ENCODE measurements around the gene SECISBP2L.

SECISBP2L gene

DNA sequence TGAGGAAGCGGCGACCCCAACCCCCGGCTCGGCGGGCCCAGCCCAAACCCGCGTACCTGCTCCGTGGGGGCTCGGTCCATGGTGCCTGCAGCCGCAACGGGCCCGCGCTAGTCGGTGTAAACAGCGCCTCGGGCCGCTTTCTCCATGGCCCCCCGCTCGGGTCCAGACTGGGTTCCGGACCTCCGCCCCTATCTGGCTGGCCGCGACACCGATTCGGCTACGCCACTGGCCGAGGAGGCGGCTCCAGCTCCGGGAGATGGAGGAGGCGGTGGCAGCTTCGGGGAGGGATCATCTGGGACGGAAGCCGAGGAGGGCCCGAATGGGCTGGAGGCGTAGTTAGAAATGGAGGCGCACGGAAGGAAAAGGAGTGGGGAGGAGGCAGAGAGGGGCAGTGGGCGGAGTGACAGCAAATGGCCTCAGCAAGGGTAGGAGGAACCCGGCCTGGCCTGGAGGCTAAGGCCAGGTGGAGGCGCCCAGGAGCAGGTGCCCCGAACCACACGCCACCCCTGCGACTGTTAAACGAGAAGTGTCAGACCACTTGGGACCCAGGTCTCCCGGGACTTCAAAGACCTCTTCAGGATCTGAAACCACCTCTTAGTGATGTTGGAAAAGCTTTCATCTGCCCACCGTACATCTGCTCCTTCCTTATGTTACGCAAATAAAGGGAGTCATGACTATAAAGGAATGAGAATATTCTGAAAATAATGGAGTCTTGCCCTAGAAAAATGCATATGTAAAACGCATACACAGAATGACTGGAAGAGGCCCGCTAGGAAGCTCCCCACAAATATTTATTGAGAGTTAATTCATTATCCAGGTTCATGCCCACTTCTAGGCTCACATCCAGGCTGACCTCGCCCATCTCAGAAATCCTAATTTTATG, at the start of gene SECISBP2L:
SECISBP2L (minus strand) TSS at position 227 of the 883 bp plus-strand sequence; CDS start at position 80, 147 bp downstream.
- peak; percentile 61 for TF ChIP-seq CTCF (IDR thresholded peaks at IDR 0.05)

DNA sequence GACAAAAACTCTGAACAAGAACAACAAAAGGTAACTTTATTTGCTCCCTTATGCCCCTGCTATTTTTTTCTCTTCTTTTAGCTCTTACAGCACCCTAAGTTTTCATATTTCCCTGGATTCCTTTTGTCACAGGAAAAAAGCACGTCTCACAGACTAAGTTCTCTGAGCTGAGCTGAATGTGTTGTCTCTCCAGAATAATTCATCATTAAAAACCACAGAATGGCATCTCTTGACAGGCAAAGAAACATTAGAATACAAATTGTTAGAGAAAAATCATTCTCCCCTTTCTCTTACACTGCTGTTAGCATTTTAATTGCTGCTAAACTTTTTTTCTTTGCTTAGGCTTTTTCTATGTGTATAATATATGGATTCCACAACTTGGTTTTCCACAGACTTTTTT, 48.7 kb upstream of the SECISBP2L start:
- no peak overlapping the region for H3K4me3 ChIP-seq (ENCODE audit: low read depth in 1 of 2, low read length in 1 of 2)
- H3K27me3 ChIP-seq, result no peaks in the 10 kb centered on the region
- no peaks in the 10 kb centered on the region for H3K36me3 ChIP-seq
- H3K27ac ChIP-seq, result no peak overlapping the region
- no peak for TF ChIP-seq CTCF (IDR thresholded peaks at IDR 0.05)
- H3K9me3 ChIP-seq, result no peaks in the 10 kb centered on the region
- H3K4me1 ChIP-seq (ENCODE audit: control insufficient read depth in 1 of 2, insufficient read depth in 1 of 2, low read depth in 1 of 2, low read length in 1 of 2), result no peaks in the 10 kb centered on the region

More for the DNA sequence above, at the start of gene SECISBP2L:
- Histone ChIP-seq H3K36me3 (no peaks in the 10 kb centered on the region), H3K27ac (peak within 1 kb of the TSS; percentile 81), H3K4me3 (ENCODE audit: low read depth in 1 of 2, low read length in 1 of 2) (peak within 1 kb of the TSS; percentile 81 to 82), H3K4me1 (ENCODE audit: control insufficient read depth in 1 of 2, insufficient read depth in 1 of 2, low read depth in 1 of 2, low read length in 1 of 2) (peaks cover 22 to 23% of the 10 kb centered on the region in 2 experiments), H3K9me3 (no peaks in the 10 kb centered on the region), H3K27me3 (no peaks in the 10 kb centered on the region)

GRCh38 chr15:49093252-49094105, 47.2 kb upstream of the SECISBP2L start:
- no peak for TF ChIP-seq CTCF (IDR thresholded peaks at IDR 0.05)
- H3K27ac ChIP-seq, result no peak overlapping the region
- H3K36me3 ChIP-seq, result no peaks in the 10 kb centered on the region
- H3K27me3 ChIP-seq, result no peaks in the 10 kb centered on the region
- no peaks in the 10 kb centered on the region for H3K4me1 ChIP-seq (ENCODE audit: control insufficient read depth in 1 of 2, insufficient read depth in 1 of 2, low read depth in 1 of 2, low read length in 1 of 2)
- H3K4me3 ChIP-seq (ENCODE audit: low read depth in 1 of 2, low read length in 1 of 2), result no peak overlapping the region
- no peaks in the 10 kb centered on the region for H3K9me3 ChIP-seq

- Histone ChIP-seq H3K9me3 (no peaks in the 10 kb centered on the region), H3K4me1 (ENCODE audit: control insufficient read depth in 1 of 2, insufficient read depth in 1 of 2, low read depth in 1 of 2, low read length in 1 of 2) (no peaks in the 10 kb centered on the region), H3K27me3 (no peaks in the 10 kb centered on the region), H3K36me3 (no peaks in the 10 kb centered on the region), H3K27ac (no peak overlapping the region), H3K4me3 (ENCODE audit: low read depth in 1 of 2, low read length in 1 of 2) (no peak overlapping the region)
- TF ChIP-seq CTCF (IDR thresholded peaks at IDR 0.05), result no peak
Observed at GRCh38 chr15:49088996-49089395, 42.8 kb upstream of the SECISBP2L start.

- H3K36me3 ChIP-seq, result no peaks in the 10 kb centered on the region
- H3K27ac ChIP-seq, result no peak overlapping the region
- no peak for TF ChIP-seq CTCF (IDR thresholded peaks at IDR 0.05)
- H3K4me1 ChIP-seq (ENCODE audit: control insufficient read depth in 1 of 2, insufficient read depth in 1 of 2, low read depth in 1 of 2, low read length in 1 of 2), result no peaks in the 10 kb centered on the region
- no peaks in the 10 kb centered on the region for H3K27me3 ChIP-seq
- no peak overlapping the region for H3K4me3 ChIP-seq (ENCODE audit: low read depth in 1 of 2, low read length in 1 of 2)
- H3K9me3 ChIP-seq, result no peaks in the 10 kb centered on the region
Observed at GRCh38 chr15:49085696-49086459, 39.6 kb upstream of the SECISBP2L start.
